ENCODE data around the gene SLC2A9.

GRCh38 chr4:9977518-9978031 is 43.7 kb downstream of the SLC2A9 start:
- no peak for TF ChIP-seq REST (IDR thresholded peaks at IDR 0.05)
- TF ChIP-seq CHD2 (IDR thresholded peaks at IDR 0.05; ENCODE audit: low read length, partially characterized antibody), result no peak
- TF ChIP-seq USF2 (IDR thresholded peaks at IDR 0.05), result no peak
- TF ChIP-seq RFX5 (IDR thresholded peaks at IDR 0.05), result no peak
- TF ChIP-seq MAX (IDR thresholded peaks at IDR 0.05), result no peak
- no peak for TF ChIP-seq CTCF (IDR thresholded peaks at IDR 0.05)
- TF ChIP-seq POLR2A (IDR thresholded peaks at IDR 0.05; ENCODE audit: low read length), result no peak

Measured in A549 (cell line).